HT1080 (cell line): ENCODE data around the gene SLC4A2. TPM values are rescaled to one million over a fixed set of nuclear protein-coding genes. Genes with fewer than 3 reads are reported as not detected.

Source experiments
- DNase-seq: peaks from one replicate; pipeline ENCODE4 v3.0.0-alpha.2; 2015; ENCODE audit warnings: low read depth
- total RNA-seq: library from RNA; depleted of rRNA; stranded (reverse); fragments of >200 nt; shearing (Covaris generic); gene quantifications from 2 replicates; pipeline ENCODE4 v1.2.3, GENCODE V29; 2014

SLC4A2 gene
- total RNA-seq, 1 experiment from 2014 or later = 146 TPM

DNA sequence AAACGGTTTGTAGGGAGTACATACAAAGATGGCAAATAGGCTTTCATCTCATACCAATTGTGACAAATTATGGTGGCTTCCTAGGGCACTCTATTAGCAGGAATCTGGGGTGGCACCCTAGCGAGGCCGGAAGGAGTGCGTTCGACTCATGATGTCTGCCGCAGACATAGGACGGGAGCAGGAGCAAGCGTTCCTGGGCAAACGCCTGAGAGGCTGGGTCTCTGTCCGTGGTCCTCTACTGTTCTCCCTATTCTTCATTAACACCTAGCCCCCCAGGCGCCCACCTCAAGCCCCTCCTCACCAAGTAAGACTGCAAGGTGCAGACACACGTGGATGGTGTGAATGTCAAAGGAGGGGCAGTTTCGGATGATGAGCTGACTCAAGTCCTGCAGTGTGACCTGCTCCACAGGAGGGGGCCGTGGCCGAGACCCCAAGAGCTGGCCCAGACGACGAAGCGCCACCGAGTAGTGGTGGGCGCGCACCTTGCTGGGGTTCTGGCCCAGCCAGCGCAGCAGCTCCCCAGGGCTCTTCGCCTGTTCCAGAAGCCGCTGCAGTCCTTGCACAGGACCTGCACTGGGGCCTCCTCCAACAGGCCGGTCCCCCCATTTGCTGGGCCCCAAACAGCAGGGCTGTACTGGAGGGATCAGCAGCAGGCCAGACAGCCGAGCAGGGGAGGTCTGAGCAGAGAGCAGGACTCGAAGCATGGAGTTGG lies 20.0 kb downstream of the SLC4A2 start:
- DNase-seq = no peak

DNA sequence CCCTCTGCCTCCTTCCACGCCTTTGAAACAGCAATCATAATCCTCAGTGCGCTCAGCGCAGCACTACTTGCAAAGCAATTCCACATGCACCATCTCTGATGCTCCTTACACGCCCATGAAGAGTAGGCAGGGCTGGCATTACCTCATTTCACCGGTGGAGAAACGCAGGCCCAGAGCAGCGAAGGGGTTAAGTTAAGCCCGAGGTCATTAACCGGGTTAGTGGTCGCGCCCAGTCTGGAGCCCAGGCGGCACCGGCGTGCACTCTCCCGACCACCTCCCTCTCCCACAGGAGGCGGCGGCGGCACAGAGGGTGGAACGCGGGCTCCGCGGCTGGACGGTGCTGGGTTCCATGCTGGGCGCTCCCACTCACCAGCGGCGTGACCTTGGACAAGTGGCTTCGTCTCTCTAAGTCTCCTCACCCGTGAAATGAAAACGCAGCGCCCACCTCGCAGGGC lies 20.7 kb downstream of the SLC4A2 start:
- DNase-seq = no peak

DNA sequence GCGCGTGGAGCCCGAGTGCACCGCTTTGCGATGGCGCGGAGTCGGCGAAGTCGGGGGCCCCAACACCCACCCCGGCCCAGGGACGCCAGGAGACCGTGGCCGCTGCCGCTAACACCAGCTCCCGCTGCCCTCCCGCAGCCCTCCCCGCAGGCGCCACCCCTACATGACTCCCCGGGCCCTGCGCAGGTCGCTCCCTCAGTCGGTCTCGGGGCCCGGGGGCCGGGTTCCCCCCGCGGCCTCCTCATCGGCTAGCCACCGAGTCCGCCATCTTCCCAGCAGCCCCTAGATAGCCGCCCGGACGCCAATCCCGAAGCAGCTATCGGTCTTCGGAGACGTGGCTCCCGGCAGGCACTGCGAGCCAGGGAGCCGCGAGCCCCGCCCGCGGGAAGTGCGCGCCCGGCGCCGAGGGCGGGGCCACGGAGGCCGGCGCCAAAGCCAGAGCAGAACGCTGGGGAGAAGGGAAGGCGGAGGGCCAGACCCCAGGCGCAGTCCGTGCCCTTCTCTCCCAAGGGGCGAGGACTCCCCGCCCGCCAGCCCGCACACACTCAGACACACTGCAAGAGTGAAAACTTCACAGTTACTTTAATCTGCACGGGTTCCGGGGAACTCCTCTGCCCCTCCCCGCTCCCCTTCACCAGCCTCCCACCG lies 21.3 kb downstream of the SLC4A2 start, which contains the start of gene FASTK:
TSS of gene FASTK (minus strand) at position 288 of the 648 bp plus-strand sequence. CDS start at position 245, 43 bp downstream.
- peak; percentile 88 for DNase-seq

DNA sequence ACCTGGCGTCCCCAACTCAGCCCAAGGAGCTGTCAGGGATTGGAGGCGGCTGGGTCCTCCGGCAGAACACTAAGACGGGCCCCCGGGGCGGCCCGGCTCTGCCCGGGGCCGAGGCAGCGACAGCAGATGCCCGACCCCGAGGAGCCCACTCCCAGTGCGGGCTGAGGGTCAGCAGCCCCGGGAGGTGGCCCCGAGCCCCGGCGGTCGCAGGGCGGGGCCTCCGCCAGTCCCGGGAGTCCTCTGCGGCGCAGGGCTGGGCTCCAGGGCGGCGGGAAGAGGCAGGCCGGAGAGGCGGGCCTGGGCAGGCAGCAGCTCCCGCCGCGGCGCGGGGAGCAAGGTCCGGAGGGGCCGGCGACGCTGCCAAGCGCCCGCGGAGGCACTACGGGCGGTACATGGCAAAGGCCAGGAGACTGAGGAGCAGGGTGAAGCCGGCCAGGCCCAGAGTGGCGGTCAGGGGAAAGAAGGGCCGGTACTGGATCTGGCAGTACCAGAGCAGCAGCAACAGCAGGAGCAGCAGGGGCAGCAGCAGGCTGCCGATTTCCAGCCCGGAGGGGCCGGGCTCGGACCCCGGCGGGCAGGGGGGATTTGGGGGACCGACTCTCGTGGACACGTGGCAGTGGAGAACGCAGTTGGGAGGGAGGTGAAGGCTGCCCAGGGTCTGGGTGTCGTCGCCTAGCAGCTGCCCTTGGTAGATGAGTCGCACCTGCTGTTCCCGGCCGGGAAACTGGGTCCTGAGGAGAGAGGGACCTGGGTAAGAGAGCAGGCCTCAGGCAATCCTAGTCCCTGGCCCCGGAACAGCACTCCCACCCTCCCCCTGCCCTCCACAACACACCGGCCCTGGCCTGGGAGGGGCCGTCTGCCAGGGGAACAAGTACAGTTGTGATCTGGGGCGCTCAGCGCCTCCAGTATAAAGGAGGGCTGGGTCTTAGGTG lies 22.0 kb downstream of the SLC4A2 start:
- DNase-seq = no peak

- DNase-seq = no peak
Observed at GRCh38 chr7:151082141-151083070, 23.0 kb downstream of the SLC4A2 start.

GRCh38 chr7:151083071-151083823 lies 23.9 kb downstream of the SLC4A2 start, which contains the start of gene TMUB1:
TMUB1 (minus strand) TSS chr7:151083493; CDS start chr7:151082563, 930 bp downstream.
- DNase-seq = no peak

GRCh38 chr7:151083824-151084160 lies 24.4 kb downstream of the SLC4A2 start:
- DNase-seq = no peak

- no peak for DNase-seq
Observed at GRCh38 chr7:151085329-151085690, 25.9 kb downstream of the SLC4A2 start.

- DNase-seq = peak; percentile 75
Observed at GRCh38 chr7:151085691-151086620, 26.6 kb downstream of the SLC4A2 start, which contains the start of gene AGAP3. AGAP3 (plus strand) TSS chr7:151086475; CDS start chr7:151086742, 267 bp downstream.

DNA sequence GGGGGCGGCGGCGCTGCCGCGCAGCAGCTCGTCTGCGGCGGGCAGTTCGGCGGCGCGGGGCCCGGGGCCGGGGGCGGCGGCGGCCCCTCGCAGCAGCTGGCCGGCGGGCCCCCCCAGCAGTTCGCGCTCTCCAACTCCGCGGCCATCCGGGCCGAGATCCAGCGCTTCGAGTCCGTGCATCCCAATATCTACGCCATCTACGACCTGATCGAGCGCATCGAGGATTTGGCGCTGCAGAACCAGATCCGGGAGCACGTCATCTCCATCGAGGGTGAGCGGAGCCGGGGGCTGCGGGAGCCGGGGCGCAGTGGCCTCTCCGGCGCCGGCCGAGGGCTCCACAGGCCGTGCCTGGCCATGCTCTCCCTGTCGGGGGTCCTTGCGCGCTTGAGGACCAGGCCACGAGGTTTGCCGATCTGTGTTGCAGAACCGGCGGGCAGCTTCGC lies 27.4 kb downstream of the SLC4A2 start:
- no peak for DNase-seq

DNA sequence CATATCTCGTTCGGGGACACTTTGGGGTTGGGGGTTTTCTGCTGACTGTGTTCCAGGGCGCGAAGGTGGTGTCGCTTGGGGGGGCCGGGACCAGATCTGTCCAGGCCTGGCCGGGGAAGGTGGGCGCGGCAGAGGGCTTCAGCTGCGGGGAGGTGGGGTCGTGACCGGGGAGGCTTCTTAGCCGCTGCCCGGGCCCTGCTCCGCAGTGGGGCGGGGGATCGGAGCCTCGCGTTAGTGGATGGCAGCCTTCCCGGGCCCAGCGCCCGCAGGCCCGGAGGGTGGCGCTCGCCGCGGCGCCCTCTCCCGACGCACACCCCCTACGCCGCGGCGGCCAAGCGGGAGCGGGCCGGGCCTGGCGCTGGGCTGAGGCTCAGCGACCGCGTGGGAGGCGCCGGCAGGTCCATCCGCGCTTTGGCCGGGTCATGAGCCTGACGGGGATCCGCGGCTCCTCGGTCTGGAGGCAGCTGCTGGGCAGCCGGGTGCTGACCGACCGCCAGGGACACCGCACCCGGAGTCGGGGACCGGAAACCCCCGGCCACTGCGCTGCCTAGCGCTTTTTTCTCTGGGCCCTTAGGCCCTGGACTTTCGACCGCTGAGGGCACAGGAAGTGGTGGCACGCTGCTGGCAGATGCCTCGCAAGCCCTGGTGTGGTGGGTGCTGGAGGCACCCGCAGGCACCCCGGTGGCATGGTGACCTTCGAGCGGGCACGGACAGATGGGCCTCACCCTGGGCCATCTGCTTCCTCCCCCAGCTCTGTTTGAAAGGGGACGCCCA lies 28.0 kb downstream of the SLC4A2 start:
- DNase-seq = no peak

DNA sequence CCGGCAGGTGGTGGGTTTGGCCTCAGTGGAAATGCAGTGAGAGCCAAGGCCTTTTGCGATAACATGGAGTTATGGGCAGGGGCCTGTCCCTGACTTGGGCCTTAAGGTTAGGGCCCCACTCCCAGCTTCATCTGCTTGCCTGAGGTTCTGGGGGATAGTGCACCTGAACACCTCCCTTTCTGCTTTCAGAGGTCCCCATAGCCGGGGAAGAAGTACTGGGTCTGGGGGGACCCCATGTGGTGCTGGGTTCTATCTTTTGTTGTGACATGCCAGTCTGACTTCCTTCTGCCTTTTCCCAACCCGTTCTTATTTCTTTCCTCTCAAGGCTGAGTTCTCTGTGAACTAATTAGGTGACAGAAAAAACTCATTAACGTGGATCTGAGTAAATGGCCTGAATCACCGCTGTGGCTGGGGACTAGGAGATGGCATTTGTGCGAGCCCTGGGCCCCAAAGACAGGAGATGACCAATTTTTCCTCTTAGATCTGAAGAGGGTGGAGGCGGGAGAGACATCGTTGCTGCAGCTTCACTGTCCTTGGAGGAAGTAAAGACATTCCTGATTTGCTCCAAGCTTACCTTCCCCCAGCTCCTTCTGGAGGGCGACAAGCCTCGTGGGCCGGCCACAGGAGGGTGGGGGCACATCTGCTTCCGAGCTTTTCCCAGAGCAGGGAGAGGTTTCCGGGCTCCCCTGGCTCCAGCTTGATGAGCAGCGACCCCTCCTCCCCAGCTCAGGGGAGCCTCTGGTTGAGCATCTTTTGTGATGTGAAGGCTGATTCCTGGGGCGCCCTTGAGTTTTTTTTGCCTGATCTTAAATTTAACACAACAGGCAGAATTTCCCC lies 28.8 kb downstream of the SLC4A2 start:
- no peak for DNase-seq

- DNase-seq = no peak
Observed at GRCh38 chr7:151088856-151089699, 29.7 kb downstream of the SLC4A2 start.

GRCh38 chr7:151089893-151090730 lies 30.7 kb downstream of the SLC4A2 start:
- no peak for DNase-seq

DNA sequence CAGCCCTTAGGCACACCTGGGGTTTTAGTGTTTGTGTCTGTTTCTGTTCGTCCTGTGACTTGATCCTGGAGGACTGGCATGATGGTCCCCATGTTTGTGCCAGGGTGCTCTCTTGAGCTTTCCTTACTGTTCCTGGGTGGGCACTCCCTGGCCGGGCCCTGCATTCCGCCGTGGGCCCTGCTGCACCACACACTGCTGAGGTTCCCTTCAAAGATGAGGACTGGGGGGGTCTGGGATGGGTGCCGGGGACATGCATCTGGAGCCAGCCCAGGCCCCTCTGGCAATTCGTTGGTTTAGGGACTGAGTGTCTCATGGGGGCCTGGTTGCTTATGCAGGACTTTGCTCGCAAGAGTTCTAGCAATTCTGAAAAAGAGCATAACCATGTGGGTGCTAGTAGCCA lies 31.6 kb downstream of the SLC4A2 start:
- no peak for DNase-seq
